HCT116 (cell line): Measurements from ENCODE around the gene SUPT3H.

Source experiments
- CEBPB ChIP-seq: IDR thresholded peaks from 2 replicates; pipeline ENCODE4 v1.6.1; 2012; ENCODE audit warnings: low read depth
- CTCF ChIP-seq, 3 experiments: fragments of 200-600 bp in 1 of 3; sonication (generic) in 1 of 3; IDR thresholded peaks in 2 of 3; conservative IDR thresholded peaks in 1 of 3; 2 replicates each; pipeline ENCODE4 v1.5.1; 2012 to 2017; ENCODE audit warnings: low read depth in 2 of 3, low read length in 2 of 3, antibody characterized with exemption in 1 of 3, borderline replicate concordance in 1 of 3, control low read depth in 1 of 3, mild to moderate bottlenecking in 1 of 3, mixed read lengths in 1 of 3, mixed run types in 1 of 3, moderate library complexity in 1 of 3; ENCODE audit not compliant: insufficient read depth in 1 of 3
- POLR2A ChIP-seq: IDR thresholded peaks from 2 replicates; pipeline ENCODE4 v1.7.0; 2011; ENCODE audit warnings: borderline replicate concordance; ENCODE audit not compliant: insufficient read depth, insufficient read length; ENCODE audit errors: extremely low read depth
- POLR2AphosphoS5 ChIP-seq: IDR thresholded peaks from 2 replicates; pipeline ENCODE4 v1.6.1; 2011; ENCODE audit warnings: mild to moderate bottlenecking, low read depth, low read length, moderate library complexity
- REST ChIP-seq: IDR thresholded peaks from 2 replicates; pipeline ENCODE4 v1.6.1; 2012; ENCODE audit warnings: low read depth
- YY1 ChIP-seq: IDR thresholded peaks from 2 replicates; pipeline ENCODE4 v1.6.1; 2011; ENCODE audit warnings: low read length, low read depth, moderate library complexity, mild to moderate bottlenecking; ENCODE audit not compliant: insufficient replicate concordance; ENCODE audit errors: extremely low read depth
- ZNF274 ChIP-seq: fragments of 200-500 bp; sonication (Bioruptor generic); IDR thresholded peaks from 2 replicates; pipeline ENCODE4 v1.6.1; 2014; ENCODE audit warnings: mild to moderate bottlenecking, low read depth, low read length, inconsistent platforms

- TF ChIP-seq ZNF274 (no peak), CTCF (IDR thresholded peaks at IDR 0.05 in 2 of 3, conservative IDR thresholded peaks at IDR 0.05 in 1 of 3; ENCODE audit: borderline replicate concordance in 1 of 3, insufficient read depth in 1 of 3, low read depth in 2 of 3, low read length in 2 of 3) (no peak), POLR2AphosphoS5 (no peak), CEBPB (no peak), POLR2A (no peak), REST (no peak), YY1 (no peak)
Measured at GRCh38 chr6:45255434-45255833, 122.3 kb downstream of the SUPT3H start.
